Astrocyte of the hippocampus (primary cell): ENCODE measurements around the gene CEP104.

Experiments
- DNase-seq: peaks from one replicate; pipeline ENCODE4 v3.0.0; 2011; ENCODE audit warnings: low read depth, low spot score

The CEP104 gene

DNA sequence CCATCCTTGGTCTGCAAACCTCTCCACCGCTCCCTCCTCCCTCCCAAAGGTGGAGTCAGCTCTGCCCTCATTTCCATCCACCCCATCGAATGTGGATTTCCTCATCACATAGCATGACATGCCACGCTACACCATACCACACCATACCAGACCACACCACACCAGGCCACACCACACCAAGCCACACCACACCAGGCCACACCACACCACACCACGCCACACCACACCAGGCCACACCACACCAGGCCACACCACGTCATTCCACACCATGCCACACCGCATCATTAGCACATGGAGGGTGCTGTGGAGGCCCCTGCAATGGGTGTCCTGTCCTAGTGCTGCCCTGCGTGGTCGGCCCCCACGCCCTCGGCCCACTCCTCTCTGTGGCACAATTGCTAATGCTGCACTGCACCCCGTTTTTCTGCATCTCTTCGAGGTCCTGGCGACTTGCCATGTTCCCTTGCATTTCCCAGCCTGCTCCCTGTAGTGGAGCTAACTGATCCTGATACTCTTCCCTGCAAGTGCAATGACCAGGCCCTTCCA is 11.5 kb upstream of the CEP104 start:
- no peak for DNase-seq

DNA sequence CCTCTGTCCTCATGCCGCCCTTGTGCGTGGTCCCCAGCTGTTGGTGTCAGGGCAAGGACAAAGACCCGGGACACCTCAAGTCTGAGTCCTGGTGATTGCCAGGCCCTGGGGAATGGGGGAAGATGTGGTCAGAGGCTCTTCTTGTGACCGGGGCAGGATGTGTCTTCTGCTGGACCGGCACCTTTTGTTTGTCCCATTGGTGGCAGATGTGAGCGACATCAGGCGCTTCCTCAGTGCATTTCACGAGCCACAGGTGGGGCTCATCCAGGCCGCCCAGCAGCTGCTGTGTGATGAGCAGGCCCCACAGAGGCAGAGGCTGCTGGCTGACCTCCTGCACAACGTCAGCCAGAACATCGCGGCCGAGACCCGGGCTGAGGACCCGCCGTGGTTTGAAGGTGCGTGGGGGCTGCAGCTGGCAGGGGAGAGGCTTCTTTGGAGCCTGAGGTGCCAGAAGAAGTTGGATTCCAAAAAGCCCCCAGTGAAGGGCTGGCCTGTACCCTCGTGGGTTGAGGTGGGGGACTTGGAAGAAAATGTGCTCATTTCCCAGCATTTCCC is 8.7 kb upstream of the CEP104 start:
- no peak for DNase-seq

DNA sequence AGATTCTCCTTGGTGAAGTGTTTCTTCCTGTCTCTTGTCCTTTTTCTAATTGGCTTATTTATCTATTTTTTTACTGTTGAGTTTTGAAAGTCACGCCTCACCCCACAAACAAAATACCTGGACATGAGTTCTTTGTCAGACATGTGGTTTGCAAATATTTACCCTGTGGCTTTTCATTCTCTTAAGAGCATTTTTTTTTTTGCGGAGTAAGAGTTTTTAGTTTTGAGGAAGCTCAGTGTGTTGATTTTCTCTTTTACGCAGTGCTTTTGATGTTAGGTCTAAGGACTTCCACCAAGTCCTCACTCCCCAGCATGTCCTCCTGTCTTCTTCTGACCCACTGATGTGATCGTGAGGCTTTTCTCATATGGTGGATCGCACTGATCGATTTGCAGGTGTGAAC is 7.9 kb upstream of the CEP104 start:
- DNase-seq = no peak

DNA sequence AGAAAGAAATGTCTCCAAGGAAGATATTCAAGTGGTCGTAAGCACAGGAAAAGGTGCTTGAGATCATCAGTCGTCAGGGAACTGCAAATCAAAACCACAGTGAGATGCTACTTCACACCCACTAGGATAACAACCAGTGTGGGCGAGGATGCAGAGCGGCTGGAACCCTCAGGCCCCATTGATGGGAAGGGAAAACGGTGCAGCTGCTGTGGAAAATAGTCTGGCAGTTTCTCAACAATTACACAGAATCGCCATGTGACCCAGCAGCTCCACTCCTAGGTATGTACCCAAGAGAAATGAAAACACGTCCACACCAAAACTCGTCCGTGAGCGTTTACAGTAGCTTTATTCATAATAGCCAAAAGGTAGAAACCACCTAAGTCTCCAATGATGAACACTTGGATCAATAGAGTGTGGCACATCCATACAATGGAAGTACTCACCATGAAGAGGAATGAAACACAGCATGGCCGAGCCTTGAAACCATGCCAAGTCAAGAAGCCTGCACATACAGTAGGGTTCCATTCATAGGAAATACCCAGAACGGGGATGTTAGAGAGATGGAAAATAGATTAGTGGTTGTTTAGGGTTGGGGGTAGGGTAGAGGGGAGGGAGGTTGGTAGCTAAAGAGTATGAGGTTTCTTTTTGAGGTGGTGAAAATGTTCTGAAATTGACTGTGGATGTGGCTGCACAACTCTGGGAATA is 6.4 kb upstream of the CEP104 start:
- no peak for DNase-seq

DNA sequence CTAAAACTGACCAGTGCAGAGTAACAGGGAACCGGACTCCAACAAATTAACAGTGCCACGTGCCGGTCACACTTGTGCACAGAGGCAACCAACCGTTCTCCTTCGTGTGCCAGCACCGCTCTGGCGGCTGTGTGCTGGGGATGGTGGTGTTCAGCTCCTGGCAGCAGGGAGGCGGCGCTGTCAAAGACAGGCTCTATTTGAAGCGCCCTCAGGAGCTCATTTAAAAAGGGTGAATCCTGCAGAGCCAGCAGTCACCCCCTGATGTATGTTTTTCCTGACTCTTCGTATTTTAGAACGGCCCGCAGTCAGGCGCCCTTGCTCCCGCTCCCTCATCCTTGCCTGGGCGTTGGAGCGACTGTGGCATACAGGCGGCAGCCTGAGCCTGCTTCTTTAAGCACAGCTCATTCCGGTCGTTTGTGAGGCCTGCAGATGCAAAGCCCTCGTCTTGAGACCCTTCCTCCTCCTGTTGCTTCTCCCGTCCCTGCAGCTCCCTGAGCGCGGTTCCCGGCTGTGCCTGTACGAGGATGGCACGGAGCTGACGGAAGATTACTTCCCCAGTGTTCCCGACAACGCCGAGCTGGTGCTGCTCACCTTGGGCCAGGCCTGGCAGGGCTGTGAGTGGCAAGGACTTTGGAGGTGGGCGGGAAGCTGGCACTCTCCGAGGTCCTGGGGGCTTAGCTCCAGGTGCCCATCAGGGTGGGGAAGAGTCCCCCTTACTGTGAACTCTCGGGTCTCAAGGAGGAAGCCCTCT is 1.4 kb upstream of the CEP104 start:
- peak; percentile 68 for DNase-seq

DNA sequence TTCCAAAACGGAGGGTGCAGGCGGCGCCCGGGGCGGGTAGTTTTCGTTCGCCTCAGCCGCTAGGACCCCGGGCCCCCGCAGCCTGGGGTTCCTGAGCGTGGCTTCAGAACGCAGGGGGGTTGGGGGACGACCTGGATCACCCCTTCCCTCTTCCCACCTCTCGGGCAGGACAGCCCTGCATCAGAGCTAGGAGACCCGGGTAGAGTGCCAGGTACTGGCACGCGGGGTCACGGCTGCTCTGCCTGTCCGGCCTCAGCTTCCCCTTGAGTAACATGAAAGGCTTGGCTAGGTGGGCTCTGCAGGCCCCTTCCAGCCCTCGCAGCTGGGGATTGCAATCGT is 749 bp upstream of the CEP104 start:
- DNase-seq = no peak

DNA sequence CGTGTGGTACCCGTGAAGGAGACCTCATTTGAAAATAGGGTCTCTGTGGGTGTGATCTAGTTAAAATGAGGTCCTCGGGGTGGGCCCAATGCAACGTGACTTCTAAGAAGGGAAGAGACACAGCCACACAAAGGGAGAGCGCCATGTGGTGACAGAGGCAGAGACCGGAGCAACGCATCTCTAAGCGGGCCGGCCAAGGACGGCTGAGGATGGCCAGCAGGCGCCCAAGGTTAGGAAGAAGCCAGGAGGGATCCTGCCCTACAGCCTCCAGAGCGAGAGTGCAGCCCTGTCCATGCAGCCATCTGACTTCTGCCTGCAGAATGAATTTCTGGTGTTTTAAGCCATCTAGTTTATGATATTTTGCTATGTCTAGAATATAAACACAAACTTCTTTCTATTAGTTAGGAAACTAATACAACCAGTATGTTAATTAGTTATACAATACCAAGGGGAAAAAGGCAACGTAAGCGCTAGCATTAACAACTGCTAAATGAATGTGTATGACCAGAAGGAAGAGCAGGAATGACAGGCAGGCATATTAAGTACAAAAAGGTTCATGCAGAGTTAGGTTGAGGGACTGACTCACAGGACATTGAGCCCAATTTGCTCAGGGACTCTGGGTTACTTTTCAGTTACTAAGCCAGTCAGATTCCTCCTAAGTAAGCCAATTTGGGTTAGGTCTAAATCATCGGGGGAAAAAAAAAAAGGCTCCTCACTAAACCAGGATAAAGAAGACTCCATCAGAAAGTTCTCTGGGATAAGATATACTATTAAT is 4.1 kb downstream of the CEP104 start:
- no peak for DNase-seq

DNA sequence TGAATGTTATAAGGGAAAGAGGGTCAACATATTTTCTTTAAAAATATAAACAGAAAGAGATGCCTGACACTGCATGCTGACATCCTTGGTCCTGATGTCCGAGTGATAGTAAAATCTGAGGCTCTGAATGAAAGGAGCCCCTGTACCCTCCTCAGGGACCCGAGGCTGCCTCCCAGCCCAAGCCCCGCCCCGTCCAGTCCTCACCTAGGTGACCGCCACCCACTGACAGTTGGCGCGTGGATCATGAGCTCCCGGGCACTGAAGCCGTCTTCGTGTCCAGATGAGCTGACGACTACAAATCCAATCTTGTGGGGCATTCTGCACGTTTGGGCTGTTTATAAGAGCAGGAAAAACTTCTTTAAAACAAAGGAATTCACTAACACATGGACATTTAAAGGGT is 4.9 kb downstream of the CEP104 start:
- no peak for DNase-seq

DNA sequence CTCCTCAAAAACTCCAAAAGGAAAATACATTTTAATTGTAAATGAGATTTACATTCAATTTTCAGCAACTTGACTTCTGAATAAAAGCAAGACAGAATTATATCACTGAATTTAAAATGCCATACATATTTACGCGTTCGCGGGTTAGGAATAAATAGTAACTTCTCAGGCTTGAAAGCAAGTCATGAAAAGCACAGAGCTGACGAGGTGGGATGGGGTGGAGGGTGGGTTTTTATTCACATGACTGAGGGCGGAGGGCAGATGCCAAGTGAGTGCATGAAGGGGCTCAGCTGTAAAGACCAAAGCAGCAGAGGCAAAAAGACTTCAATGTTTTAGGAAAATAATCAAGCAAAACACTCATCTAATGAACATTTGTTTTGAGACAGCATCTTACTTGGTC is 5.7 kb downstream of the CEP104 start:
- no peak for DNase-seq

DNA sequence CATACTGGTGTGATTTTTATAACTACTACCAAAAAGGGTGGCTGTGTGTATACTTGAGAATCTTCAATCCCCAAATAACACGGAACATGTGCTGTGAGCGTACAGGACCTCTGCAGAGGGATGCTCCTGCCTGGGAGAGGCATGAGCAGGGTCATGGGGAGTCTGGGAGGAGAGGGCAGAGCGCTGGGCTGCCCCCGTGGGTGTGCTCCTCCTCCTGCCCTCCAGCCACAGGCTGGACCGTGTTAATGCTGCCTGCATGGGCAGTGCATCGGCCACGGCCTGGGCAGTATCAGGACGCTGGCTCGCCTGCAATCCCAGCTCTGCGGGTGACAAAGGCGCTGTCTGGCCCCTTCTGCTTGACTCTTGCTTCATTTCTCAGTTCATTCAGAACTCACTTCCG is 6.2 kb downstream of the CEP104 start:
- DNase-seq = no peak

DNA sequence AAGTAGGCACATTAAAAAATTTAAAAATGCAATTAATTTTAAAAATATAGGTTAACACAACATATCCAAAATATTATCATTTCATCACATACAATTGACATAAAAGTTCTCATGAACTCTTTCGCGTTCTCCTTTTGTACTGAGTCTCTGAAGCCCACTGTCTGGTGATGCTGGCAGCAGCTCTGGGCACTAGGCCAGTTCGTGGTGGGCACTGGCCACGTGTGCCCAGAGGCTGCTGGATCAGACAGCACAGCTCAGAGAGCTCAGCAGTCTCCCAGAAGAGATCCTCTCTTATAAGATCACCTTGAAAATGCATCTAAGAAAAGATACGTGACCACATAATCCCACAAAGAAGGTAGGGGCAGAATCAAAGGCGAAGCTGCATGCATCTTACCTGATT is 9.9 kb downstream of the CEP104 start:
- peak; percentile 55 for DNase-seq

DNA sequence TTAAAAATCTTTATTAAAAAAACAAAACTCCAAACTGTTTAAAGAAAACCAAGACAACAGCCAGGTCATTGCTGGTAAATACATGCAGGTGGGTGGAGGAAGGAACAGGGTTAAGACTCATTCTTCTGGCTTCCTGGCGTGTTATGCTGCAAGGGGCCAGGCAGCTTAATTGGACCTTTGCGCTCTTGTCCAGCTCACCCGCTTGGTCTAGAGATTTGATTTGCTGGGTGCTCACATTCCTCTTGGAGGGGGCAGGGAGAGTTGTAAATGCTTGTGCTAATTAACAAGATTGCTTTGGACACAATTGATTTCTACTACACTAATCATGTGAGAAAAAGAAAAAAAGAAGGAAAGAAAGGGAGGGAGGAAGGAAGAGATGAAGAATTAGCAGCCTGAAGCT is 10.5 kb downstream of the CEP104 start:
- peak; percentile 55 for DNase-seq

DNA sequence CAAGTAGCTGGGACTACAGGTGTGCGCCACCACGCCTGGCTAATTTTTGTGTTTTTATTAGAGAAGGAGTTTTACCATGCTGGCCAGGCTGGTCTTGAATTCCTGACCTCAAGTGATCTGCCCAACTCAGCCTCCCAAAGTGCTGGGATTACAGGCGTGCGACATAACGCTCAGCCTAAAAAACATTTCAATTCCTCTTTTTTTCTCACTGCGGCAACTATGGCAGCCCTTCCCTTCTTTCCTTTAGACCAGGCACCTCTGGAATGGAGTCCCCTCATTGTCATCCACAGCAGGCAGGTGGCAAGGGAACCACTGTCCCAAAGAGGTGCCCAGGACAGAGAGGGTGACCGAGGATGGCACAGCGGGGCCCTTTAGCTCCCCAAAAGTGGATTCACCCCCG is 14.1 kb downstream of the CEP104 start:
- DNase-seq = no peak

DNA sequence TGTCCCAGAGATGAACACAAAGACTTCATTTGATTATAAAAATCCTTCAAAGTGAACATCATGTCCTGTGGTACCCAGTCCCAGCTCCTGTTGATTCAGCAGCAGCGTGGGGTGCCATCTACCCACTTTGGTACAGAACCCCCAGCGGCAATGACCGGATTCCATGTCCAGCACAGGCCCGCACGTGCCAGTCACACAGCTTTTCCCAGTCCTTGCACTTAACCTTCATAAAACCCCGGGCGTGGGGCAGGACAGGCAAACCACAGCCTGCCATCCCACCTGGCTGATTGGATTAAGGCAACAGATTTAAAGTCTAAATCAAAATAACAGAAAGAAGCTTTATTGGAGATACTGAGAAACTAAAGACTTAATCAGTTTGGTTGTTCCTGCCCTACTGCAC is 15.5 kb downstream of the CEP104 start:
- DNase-seq = no peak

DNA sequence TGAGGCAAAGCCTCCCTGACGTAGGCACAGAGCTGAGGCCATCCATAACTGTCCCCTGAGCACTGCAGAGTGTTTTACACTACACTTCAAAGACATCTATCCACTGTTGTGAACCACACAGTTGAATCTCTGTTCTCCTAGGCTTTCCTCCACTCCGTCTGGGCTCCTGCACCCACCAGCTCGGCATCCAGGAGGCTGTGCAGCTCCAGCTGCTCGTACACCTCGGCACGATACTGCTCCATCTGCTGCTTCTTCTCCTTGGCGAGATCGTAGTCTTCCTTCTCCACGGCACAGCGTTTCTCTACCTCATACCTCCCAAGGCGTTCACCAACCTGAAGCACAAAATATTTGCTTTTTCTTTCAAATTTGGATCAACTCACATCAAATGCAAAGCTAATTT is 18.2 kb downstream of the CEP104 start:
- DNase-seq = no peak

DNA sequence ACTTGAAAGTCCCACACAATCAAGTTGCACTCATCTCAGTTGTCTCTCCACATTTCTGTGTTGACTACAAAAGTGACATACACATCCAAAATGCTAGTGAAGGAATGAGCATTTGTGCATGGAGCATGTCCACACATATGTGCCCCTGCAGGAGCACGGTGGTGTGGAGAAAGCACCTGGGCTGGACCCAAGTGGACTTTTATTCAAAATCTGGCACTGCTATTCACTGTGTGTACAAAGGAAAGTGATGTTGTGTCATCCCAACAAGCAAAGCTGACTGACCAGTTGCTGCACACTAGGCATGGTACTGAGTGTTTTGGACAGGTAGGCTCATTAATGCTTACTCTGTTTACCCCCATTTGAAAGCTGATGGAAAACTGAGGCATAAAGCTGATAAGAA is 19.3 kb downstream of the CEP104 start:
- DNase-seq = no peak

DNA sequence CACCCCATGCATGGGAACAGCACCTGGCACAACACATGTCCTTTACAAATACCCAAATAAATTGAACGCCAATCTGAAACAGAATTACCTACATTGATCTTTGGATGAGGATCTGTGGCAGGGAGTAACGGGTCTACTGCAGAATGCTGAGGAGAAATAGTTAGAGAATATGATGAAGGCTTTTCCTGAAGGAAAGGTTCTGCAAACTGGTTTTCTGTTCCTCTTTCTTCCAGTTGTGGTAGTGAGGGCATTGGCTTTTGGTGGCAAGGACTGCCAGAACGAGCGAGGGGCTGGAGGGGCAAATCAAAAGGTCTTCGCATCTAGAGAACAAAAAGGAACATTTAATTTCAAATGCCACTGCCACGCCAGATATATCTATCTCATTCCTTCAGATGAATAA is 19.8 kb downstream of the CEP104 start:
- no peak for DNase-seq

DNA sequence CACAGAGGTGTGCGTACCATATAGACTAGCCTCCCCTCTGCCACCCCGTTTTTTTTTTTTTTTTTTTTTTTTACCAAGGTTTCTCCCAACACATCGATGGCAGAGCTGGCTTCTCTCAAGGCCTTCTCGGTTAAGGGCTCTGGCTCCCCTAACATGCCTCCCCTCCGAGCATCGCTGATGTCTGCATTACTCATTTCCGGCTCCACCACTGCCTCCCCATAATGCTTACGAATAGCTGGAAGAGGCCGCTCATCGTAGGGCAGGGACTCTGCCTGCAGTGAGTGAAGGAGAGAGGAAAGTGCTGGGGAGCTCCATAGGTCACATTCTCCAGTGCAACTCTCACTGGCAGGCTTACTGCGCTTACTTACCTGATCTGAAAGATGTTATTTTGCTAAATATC is 20.6 kb downstream of the CEP104 start:
- no peak for DNase-seq

DNA sequence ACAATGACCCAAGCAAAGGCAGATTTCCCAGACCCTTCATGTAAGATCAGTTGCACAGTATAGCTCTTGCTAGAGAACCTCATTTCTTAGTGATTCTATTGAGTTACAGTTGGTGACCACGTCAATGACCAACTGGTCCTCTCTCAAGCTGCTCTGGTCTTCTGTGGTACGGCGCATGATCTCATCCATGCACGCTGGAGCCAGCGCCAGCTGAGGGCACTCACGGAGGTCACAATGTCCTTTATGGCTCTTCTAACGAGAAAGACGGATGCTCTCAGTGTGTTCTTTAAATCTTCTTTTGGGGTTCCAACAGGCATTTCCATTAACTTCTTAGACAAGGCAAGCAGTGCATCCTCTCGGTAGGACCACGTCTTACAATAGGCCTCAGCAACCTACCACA is 22.3 kb downstream of the CEP104 start:
- no peak for DNase-seq

DNA sequence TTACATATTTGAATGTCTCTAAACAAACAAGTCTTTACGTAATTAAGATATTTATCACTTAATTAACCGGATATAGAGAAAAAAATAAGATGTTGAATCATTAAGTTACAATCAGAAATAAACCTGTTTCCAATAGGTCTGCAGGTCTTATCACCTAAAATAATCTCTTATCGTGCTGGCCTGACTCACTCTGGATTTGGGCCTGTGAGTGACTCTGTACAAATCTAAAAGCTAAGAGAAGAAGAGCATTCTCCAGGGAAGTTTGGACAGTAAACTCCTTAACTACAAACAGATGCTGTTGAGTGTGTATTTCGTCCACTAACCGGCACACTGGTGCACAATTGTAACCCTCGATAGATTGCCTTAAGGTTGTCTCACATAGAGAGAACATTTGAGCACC is 25.3 kb downstream of the CEP104 start:
- DNase-seq = no peak

DNA sequence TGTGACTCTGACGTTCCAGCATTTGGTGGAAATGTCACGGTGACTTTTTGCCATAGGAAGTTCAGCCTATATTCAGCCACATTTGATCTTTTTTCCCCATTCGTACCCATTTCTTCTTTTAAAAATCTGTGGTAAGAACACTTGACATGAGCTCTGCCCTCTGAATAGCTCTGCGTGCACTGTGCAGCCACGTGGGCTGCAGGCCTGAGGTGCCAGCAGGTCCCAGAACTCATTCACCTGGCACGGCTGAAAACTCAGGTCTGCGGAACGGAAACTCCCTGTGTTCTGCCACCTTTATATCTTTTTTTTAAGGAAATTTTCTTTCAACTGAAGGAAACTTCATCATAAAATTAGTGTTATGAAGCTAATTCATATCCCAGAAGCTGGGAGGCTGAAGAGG is 28.6 kb downstream of the CEP104 start:
- DNase-seq = no peak

DNA sequence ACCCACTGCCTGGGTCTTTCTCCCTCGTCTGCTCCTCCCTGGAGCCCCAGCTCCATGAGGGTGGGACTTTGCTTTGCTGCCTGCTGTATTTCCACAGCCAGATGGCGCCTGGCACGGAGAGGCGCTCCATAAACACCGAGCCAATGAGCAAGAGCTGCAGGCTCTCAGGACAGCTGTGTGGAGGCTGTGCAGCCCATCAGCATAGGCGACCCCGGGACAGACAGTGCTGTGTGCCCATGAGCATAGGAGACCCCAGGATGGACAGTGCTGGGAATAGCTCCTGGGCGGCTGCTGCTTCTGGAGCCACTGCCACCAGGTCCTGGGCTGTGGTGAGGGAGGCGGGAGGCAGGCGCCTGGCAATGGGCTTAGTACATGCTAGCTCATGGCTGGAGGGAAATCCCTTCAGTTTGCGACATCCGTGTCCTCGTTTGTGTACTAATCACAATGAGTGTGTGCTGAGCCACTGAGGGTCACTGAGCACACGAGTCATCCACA is 29.2 kb downstream of the CEP104 start:
- no peak for DNase-seq
